WTC11 (cell line): ENCODE data around the gene NDUFV1. TPM values are rescaled to one million over a fixed set of nuclear protein-coding genes. Genes with fewer than 3 reads are reported as not detected.

Source experiments
- GTF2I ChIP-seq: fragments of 250-450 bp; sonication (Bioruptor Pico); conservative IDR thresholded peaks from 2 replicates; pipeline ENCODE4 v1.4.0; 2021; ENCODE audit warnings: mild to moderate bottlenecking
- JUN ChIP-seq: sonication (generic); formaldehyde crosslinking; IDR thresholded peaks from 2 replicates; pipeline ENCODE4 v1.8.0; 2023; ENCODE audit warnings: mild to moderate bottlenecking, missing genetic modification reagents
- KAT7 ChIP-seq: sonication (generic); formaldehyde crosslinking; IDR thresholded peaks from 2 replicates; pipeline ENCODE4 v1.8.1; 2023; ENCODE audit warnings: missing genetic modification reagents, mild to moderate bottlenecking, borderline replicate concordance
- NFYB ChIP-seq: sonication (generic); formaldehyde crosslinking; conservative IDR thresholded peaks from 2 replicates; pipeline ENCODE4 v1.8.0; 2022; ENCODE audit warnings: low read depth, missing genetic modification reagents
- SMAD3 ChIP-seq: sonication (generic); formaldehyde crosslinking; IDR thresholded peaks from 2 replicates; pipeline ENCODE4 v1.8.0; 2022; ENCODE audit warnings: missing genetic modification reagents, mild to moderate bottlenecking, borderline replicate concordance
- SOX15 ChIP-seq: fragments of 250-450 bp; sonication (Bioruptor Pico); IDR thresholded peaks from 2 replicates; pipeline ENCODE4 v1.9.0; 2021; ENCODE audit warnings: mild to moderate bottlenecking
- SP1 ChIP-seq: sonication (generic); formaldehyde crosslinking; conservative IDR thresholded peaks from 2 replicates; pipeline ENCODE4 v1.8.1; 2022; ENCODE audit warnings: missing genetic modification reagents
- ZNF219 ChIP-seq: sonication (generic); formaldehyde crosslinking; IDR thresholded peaks from 2 replicates; pipeline ENCODE4 v1.8.0; 2023; ENCODE audit warnings: missing genetic modification reagents, mild to moderate bottlenecking, borderline replicate concordance
- ZNF232 ChIP-seq: sonication (generic); formaldehyde crosslinking; IDR thresholded peaks from 2 replicates; pipeline ENCODE4 v1.8.0; 2022; ENCODE audit warnings: mild to moderate bottlenecking, missing genetic modification reagents
- total RNA-seq: library from RNA; stranded (reverse); gene quantifications from 3 replicates; pipeline ENCODE4 v1.2.3, GENCODE V29; 2021
- TF ChIP-seq, protein P1 (sequence below): fragments of 250-450 bp; sonication (Bioruptor Pico); IDR thresholded peaks from 2 replicates; pipeline ENCODE4 v2.1.2; 2022; ENCODE audit warnings: mild to moderate bottlenecking, moderate library complexity
- TF ChIP-seq, protein P2 (sequence below): sonication (generic); formaldehyde crosslinking; IDR thresholded peaks from 2 replicates; pipeline ENCODE4 v1.8.1; 2023; ENCODE audit warnings: mild to moderate bottlenecking, missing genetic modification reagents, moderate library complexity
- TF ChIP-seq, protein P3 (sequence below): sonication (generic); formaldehyde crosslinking; IDR thresholded peaks from 2 replicates; pipeline ENCODE4 v1.8.1; 2023; ENCODE audit warnings: mild to moderate bottlenecking, missing genetic modification reagents
- TF ChIP-seq, protein P4 (sequence below): sonication (generic); formaldehyde crosslinking; IDR thresholded peaks from 2 replicates; pipeline ENCODE4 v1.8.0; 2022; ENCODE audit warnings: mild to moderate bottlenecking, missing genetic modification reagents
- TF ChIP-seq, protein P5 (sequence below): sonication (generic); formaldehyde crosslinking; IDR thresholded peaks from 2 replicates; pipeline ENCODE4 v1.8.1; 2023; ENCODE audit warnings: mild to moderate bottlenecking, missing genetic modification reagents, moderate library complexity
- TF ChIP-seq, protein P6 (sequence below): sonication (generic); formaldehyde crosslinking; IDR thresholded peaks from 2 replicates; pipeline ENCODE4 v1.8.0; 2022; ENCODE audit warnings: mild to moderate bottlenecking, missing genetic modification reagents
- TF ChIP-seq, protein P7 (sequence below): sonication (generic); formaldehyde crosslinking; IDR thresholded peaks from 2 replicates; pipeline ENCODE4 v1.8.0; 2022; ENCODE audit warnings: mild to moderate bottlenecking, missing genetic modification reagents
- TF ChIP-seq, protein P8 (sequence below): fragments of 250-450 bp; sonication (Bioruptor Pico); IDR thresholded peaks from 2 replicates; pipeline ENCODE4 v1.9.0; 2021; ENCODE audit warnings: mild to moderate bottlenecking, borderline replicate concordance
- TF ChIP-seq, protein P9 (sequence below): sonication (generic); formaldehyde crosslinking; IDR thresholded peaks from 2 replicates; pipeline ENCODE4 v1.8.1; 2023; ENCODE audit warnings: mild to moderate bottlenecking, missing genetic modification reagents, borderline replicate concordance
- TF ChIP-seq, protein P10 (sequence below): sonication (generic); formaldehyde crosslinking; IDR thresholded peaks from 2 replicates; pipeline ENCODE4 v1.8.1; 2022; ENCODE audit warnings: missing genetic modification reagents, borderline replicate concordance

NDUFV1 gene
- total RNA-seq, 1 experiment from 2014 or later, result 231 TPM

DNA sequence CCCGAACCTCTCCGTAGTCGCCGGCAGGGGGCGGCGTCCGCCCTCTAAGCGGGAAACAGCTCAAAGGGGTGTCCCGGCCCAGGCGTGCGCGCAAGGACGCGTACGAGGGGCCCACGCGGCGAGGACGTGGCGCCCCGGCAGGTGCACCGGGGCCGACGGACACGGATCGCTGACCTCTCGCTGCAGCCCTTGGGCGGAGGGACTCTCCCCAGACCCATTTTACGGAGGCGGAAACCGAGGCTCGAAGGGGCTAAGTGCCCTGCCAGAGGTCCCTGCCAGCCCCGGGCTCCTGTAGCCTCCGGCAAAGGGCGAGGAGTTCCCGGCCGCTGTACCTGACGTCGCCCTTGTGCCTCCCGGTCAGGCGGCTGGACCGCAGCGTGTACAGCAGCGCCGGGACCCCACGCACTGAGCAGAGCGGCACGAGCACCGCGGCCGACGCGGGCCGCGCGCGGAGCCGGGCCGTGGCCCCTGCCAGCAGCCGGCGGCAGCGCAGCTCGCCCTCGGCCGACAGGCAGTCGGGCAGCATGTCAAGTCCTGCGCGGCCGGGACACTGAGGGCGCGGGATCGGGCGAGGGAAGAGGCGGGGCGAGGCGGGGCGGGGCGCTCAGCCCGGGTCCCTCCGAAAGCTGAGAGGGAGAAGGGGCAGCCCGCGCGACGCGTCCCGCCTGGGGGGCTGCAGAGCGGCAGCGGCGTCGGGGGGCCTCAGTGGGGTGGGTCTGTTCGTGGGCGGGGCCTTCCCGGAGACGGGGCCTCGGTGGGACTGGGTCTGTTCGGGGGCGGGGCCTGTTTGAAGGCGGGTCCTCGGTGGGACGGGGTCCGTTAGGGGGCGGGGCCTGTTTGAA lies 22.9 kb downstream of the NDUFV1 start, which contains the start of gene NUDT8 (continued):
- TF ChIP-seq ZNF232 (CRISPR knock-in tag) (no peak), SOX15 (CRISPR knock-in tag) (no peak), GTF2I (CRISPR knock-in tag) (peak; percentile 96), KAT7 (CRISPR knock-in tag) (peak; percentile 23; the same call in 1 of the 2 replicates), JUN (CRISPR knock-in tag) (no peak), SP1 (CRISPR knock-in tag) (no peak; the same call in 1 of the 2 replicates), SMAD3 (CRISPR knock-in tag) (no peak), NFYB (CRISPR knock-in tag) (peak; percentile 31; the same call in 1 of the 2 replicates), ZNF219 (CRISPR knock-in tag) (no peak)
- TF ChIP-seq, protein P1, sequence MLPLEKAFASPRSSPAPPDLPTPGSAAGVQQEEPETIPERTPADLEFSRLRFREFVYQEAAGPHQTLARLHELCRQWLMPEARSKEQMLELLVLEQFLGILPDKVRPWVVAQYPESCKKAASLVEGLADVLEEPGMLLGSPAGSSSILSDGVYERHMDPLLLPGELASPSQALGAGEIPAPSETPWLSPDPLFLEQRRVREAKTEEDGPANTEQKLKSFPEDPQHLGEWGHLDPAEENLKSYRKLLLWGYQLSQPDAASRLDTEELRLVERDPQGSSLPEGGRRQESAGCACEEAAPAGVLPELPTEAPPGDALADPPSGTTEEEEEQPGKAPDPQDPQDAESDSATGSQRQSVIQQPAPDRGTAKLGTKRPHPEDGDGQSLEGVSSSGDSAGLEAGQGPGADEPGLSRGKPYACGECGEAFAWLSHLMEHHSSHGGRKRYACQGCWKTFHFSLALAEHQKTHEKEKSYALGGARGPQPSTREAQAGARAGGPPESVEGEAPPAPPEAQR (CRISPR knock-in tag), result no peak
- TF ChIP-seq, protein P2, sequence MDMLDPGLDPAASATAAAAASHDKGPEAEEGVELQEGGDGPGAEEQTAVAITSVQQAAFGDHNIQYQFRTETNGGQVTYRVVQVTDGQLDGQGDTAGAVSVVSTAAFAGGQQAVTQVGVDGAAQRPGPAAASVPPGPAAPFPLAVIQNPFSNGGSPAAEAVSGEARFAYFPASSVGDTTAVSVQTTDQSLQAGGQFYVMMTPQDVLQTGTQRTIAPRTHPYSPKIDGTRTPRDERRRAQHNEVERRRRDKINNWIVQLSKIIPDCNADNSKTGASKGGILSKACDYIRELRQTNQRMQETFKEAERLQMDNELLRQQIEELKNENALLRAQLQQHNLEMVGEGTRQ, result no peak; the same call in 1 of the 2 replicates
- TF ChIP-seq, protein P3, sequence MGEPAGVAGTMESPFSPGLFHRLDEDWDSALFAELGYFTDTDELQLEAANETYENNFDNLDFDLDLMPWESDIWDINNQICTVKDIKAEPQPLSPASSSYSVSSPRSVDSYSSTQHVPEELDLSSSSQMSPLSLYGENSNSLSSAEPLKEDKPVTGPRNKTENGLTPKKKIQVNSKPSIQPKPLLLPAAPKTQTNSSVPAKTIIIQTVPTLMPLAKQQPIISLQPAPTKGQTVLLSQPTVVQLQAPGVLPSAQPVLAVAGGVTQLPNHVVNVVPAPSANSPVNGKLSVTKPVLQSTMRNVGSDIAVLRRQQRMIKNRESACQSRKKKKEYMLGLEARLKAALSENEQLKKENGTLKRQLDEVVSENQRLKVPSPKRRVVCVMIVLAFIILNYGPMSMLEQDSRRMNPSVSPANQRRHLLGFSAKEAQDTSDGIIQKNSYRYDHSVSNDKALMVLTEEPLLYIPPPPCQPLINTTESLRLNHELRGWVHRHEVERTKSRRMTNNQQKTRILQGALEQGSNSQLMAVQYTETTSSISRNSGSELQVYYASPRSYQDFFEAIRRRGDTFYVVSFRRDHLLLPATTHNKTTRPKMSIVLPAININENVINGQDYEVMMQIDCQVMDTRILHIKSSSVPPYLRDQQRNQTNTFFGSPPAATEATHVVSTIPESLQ (CRISPR knock-in tag), result no peak
- TF ChIP-seq, protein P4, sequence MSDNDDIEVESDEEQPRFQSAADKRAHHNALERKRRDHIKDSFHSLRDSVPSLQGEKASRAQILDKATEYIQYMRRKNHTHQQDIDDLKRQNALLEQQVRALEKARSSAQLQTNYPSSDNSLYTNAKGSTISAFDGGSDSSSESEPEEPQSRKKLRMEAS, result peak; percentile 82
- TF ChIP-seq, protein P5, sequence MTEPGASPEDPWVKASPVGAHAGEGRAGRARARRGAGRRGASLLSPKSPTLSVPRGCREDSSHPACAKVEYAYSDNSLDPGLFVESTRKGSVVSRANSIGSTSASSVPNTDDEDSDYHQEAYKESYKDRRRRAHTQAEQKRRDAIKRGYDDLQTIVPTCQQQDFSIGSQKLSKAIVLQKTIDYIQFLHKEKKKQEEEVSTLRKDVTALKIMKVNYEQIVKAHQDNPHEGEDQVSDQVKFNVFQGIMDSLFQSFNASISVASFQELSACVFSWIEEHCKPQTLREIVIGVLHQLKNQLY (CRISPR knock-in tag), result no peak
- TF ChIP-seq, protein P6, sequence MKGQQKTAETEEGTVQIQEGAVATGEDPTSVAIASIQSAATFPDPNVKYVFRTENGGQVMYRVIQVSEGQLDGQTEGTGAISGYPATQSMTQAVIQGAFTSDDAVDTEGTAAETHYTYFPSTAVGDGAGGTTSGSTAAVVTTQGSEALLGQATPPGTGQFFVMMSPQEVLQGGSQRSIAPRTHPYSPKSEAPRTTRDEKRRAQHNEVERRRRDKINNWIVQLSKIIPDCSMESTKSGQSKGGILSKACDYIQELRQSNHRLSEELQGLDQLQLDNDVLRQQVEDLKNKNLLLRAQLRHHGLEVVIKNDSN (CRISPR knock-in tag), result no peak
- TF ChIP-seq, protein P7, sequence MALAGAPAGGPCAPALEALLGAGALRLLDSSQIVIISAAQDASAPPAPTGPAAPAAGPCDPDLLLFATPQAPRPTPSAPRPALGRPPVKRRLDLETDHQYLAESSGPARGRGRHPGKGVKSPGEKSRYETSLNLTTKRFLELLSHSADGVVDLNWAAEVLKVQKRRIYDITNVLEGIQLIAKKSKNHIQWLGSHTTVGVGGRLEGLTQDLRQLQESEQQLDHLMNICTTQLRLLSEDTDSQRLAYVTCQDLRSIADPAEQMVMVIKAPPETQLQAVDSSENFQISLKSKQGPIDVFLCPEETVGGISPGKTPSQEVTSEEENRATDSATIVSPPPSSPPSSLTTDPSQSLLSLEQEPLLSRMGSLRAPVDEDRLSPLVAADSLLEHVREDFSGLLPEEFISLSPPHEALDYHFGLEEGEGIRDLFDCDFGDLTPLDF (CRISPR knock-in tag), result 0 out of 2 replicates have a peak, but pooled peaks have one; percentile 61
- TF ChIP-seq, protein P8, sequence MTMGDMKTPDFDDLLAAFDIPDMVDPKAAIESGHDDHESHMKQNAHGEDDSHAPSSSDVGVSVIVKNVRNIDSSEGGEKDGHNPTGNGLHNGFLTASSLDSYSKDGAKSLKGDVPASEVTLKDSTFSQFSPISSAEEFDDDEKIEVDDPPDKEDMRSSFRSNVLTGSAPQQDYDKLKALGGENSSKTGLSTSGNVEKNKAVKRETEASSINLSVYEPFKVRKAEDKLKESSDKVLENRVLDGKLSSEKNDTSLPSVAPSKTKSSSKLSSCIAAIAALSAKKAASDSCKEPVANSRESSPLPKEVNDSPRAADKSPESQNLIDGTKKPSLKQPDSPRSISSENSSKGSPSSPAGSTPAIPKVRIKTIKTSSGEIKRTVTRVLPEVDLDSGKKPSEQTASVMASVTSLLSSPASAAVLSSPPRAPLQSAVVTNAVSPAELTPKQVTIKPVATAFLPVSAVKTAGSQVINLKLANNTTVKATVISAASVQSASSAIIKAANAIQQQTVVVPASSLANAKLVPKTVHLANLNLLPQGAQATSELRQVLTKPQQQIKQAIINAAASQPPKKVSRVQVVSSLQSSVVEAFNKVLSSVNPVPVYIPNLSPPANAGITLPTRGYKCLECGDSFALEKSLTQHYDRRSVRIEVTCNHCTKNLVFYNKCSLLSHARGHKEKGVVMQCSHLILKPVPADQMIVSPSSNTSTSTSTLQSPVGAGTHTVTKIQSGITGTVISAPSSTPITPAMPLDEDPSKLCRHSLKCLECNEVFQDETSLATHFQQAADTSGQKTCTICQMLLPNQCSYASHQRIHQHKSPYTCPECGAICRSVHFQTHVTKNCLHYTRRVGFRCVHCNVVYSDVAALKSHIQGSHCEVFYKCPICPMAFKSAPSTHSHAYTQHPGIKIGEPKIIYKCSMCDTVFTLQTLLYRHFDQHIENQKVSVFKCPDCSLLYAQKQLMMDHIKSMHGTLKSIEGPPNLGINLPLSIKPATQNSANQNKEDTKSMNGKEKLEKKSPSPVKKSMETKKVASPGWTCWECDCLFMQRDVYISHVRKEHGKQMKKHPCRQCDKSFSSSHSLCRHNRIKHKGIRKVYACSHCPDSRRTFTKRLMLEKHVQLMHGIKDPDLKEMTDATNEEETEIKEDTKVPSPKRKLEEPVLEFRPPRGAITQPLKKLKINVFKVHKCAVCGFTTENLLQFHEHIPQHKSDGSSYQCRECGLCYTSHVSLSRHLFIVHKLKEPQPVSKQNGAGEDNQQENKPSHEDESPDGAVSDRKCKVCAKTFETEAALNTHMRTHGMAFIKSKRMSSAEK (CRISPR knock-in tag), result no peak
- TF ChIP-seq, protein P9, sequence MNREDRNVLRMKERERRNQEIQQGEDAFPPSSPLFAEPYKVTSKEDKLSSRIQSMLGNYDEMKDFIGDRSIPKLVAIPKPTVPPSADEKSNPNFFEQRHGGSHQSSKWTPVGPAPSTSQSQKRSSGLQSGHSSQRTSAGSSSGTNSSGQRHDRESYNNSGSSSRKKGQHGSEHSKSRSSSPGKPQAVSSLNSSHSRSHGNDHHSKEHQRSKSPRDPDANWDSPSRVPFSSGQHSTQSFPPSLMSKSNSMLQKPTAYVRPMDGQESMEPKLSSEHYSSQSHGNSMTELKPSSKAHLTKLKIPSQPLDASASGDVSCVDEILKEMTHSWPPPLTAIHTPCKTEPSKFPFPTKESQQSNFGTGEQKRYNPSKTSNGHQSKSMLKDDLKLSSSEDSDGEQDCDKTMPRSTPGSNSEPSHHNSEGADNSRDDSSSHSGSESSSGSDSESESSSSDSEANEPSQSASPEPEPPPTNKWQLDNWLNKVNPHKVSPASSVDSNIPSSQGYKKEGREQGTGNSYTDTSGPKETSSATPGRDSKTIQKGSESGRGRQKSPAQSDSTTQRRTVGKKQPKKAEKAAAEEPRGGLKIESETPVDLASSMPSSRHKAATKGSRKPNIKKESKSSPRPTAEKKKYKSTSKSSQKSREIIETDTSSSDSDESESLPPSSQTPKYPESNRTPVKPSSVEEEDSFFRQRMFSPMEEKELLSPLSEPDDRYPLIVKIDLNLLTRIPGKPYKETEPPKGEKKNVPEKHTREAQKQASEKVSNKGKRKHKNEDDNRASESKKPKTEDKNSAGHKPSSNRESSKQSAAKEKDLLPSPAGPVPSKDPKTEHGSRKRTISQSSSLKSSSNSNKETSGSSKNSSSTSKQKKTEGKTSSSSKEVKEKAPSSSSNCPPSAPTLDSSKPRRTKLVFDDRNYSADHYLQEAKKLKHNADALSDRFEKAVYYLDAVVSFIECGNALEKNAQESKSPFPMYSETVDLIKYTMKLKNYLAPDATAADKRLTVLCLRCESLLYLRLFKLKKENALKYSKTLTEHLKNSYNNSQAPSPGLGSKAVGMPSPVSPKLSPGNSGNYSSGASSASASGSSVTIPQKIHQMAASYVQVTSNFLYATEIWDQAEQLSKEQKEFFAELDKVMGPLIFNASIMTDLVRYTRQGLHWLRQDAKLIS (CRISPR knock-in tag), result no peak
- TF ChIP-seq, protein P10, sequence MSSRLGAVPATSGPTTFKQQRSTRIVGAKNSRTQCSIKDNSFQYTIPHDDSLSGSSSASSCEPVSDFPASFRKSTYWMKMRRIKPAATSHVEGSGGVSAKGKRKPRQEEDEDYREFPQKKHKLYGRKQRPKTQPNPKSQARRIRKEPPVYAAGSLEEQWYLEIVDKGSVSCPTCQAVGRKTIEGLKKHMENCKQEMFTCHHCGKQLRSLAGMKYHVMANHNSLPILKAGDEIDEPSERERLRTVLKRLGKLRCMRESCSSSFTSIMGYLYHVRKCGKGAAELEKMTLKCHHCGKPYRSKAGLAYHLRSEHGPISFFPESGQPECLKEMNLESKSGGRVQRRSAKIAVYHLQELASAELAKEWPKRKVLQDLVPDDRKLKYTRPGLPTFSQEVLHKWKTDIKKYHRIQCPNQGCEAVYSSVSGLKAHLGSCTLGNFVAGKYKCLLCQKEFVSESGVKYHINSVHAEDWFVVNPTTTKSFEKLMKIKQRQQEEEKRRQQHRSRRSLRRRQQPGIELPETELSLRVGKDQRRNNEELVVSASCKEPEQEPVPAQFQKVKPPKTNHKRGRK, result no peak
